ENCODE measurements around the gene IL4R.
"Not testable (repeated sequence)": the region's sequence is repeated elsewhere in the genome, so short reads cannot be mapped to it uniquely, and the experiment has no call there.

The IL4R gene

GRCh38 chr16:27404163-27404823 is 90.5 kb downstream of the IL4R start:
- no peak for DNase-seq (ENCODE audit: low read depth in 2 of 2)

DNA sequence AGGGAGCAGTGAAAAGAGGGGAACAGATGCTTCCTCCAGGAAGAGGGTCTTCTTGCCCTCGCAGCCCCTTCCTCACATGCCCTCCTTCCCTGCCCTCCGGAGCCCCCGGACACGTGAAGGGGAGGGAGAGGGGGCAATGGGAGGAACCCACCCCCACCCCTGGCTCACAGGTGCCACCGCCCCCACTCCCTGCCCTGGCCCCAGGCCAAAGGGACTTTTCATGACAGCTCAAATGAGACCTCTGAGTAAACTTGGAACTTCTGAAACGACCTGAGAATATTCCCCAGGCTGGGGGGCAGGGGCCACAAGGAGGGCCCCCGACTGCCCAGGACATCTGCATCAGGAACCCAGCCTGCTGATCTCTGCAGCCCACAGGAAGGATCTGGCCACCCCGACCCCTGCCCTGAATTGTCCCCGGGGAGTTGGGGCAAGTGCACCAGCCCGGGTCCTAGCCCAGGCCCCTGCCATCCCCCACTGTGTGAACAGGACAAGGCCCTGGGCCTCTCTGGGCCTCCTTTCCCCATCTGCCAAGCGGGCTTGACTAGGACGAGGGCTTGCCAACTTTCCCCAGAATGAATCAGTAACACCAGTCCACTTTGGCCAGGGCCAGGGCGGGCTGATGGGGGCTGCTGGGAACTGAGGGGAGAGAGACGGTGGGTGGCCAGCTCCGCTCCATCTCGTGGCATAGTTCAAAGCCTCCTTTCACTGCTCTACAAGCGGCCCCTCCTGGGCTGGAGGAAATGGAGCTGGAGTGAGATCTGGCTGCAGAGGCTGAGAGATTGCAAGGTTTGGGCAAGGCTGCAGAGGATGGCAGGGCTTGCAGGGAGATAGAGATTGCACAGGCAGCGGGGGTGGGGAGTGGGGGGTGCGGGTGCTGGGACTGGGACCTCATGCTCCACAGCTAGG is 92.0 kb downstream of the IL4R start:
- no peak for DNase-seq (ENCODE audit: low read depth in 2 of 2)

GRCh38 chr16:27406511-27407128 is 92.8 kb downstream of the IL4R start:
- DNase-seq (ENCODE audit: low read depth in 2 of 2) = no peak

GRCh38 chr16:27407133-27407532 is 93.4 kb downstream of the IL4R start:
- no peak for DNase-seq (ENCODE audit: low read depth in 2 of 2)

- DNase-seq (ENCODE audit: low read depth in 2 of 2) = no peak
Observed at GRCh38 chr16:27408012-27408601, 94.3 kb downstream of the IL4R start.

DNA sequence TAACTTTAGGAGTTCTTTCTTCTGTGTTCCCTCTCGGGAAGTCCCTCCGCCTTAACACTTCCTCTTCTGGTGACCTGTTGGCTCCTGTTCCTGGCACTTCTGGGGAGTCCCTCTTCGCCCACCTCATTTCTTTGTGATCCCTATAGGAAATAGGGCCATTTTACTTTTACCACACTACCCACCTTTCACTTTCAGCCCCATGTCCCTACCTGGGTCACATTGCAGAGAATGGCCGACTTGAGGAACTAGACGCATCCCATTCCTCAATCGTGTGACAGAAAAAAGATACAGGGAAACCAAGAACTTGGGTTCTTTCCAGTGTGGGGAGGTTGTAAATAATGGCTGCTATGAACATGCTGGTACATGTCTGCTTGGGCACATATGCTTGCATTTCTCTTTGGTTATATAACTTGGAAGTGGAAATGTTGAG is 94.8 kb downstream of the IL4R start:
- no peak for DNase-seq (ENCODE audit: low read depth in 2 of 2)

GRCh38 chr16:27409958-27410357 is 96.2 kb downstream of the IL4R start:
- not testable (repeated sequence) for DNase-seq (ENCODE audit: low read depth in 2 of 2)

GRCh38 chr16:27410761-27411160 is 97.0 kb downstream of the IL4R start:
- DNase-seq (ENCODE audit: low read depth in 2 of 2) = no peak

DNA sequence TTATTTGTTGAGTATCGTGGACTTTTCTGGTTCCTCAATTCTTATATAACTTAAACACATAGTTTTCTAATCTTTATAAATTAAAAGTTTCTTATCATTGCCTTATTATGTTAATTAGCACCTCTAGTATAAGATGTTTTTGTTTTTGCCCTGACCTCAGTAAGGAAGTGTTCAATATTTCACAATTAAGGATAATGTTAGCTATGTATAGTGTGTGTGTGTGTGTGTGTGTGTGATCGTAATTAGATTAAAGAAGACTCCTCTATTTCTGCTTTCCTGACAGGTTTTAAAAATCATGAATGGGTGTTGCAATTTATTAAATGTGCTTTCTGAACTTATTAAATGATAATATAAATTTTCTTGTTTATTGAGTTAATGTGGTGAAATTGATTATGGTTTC is 100.2 kb downstream of the IL4R start:
- DNase-seq (ENCODE audit: low read depth in 2 of 2) = no peak
